H1 (cell line): ENCODE results near the gene KCTD2. TPM values are rescaled to one million over a fixed set of nuclear protein-coding genes. Genes with fewer than 3 reads are reported as not detected.

Experiments used
- CTCF ChIA-PET: fragments of 300-600 bp; sonication (Branson Sonifier 250); formaldehyde crosslinking; loops from one replicate; lab custom pipeline; 2021; ENCODE audit not compliant: partially characterized antibody; lab: Charles Lee
- POLR2A ChIA-PET: fragments of 300-600 bp; sonication (Branson Sonifier 250); formaldehyde crosslinking; loops from one replicate; lab custom pipeline; 2021; ENCODE audit warnings: inconsistent platforms; ENCODE audit not compliant: partially characterized antibody; lab: Charles Lee
- DNase-seq, 2 experiments: peaks; one replicate each; pipeline versions ENCODE4 v3.0.0 to v3.0.0-alpha.2; 2010 to 2022; ENCODE audit warnings: low spot score in 2 of 2, low read depth in 1 of 2, mixed read lengths in 1 of 2
- FAIRE-seq: peaks from 2 replicates; lab custom pipeline; 2011; peaks lifted over from hg19 to GRCh38; lab: Jason Lieb, UNC
- H2AFZ ChIP-seq: 2 replicates; pipeline ENCODE4 v1.8.1; 2012; ENCODE audit warnings: low read length, inconsistent platforms
- H2AK5ac ChIP-seq: 2 replicates; pipeline ENCODE4 v1.6.1; 2013; ENCODE audit warnings: low read depth, low read length
- H2BK120ac ChIP-seq: replicated peaks from 2 replicates; pipeline ENCODE3; 2013; ENCODE audit warnings: low read depth, low read length, inconsistent platforms
- H2BK12ac ChIP-seq: 2 replicates; pipeline ENCODE4 v1.6.1; 2013; ENCODE audit warnings: low read depth, low read length
- H2BK15ac ChIP-seq: 2 replicates; pipeline ENCODE4 v1.6.1; 2013; ENCODE audit warnings: low read length
- H2BK20ac ChIP-seq: 2 replicates; pipeline ENCODE4 v1.6.1; 2013; ENCODE audit warnings: low read length
- H2BK5ac ChIP-seq: 2 replicates; pipeline ENCODE4 v1.6.1; 2013; ENCODE audit warnings: low read depth, low read length
- H3K14ac ChIP-seq: 2 replicates; pipeline ENCODE4 v1.6.1; 2013; ENCODE audit warnings: inconsistent platforms; ENCODE audit not compliant: insufficient read length
- H3K18ac ChIP-seq: 2 replicates; pipeline ENCODE4 v1.6.1; 2013; ENCODE audit warnings: low read length; ENCODE audit errors: extremely low read depth
- H3K23ac ChIP-seq: 2 replicates; pipeline ENCODE4 v1.6.1; 2013; ENCODE audit warnings: inconsistent platforms; ENCODE audit not compliant: insufficient read length
- H3K23me2 ChIP-seq: 2 replicates; pipeline ENCODE4 v1.6.1; 2013; ENCODE audit warnings: low read depth, low read length
- H3K27ac ChIP-seq: 2 replicates; pipeline ENCODE4 v1.6.1; 2011; ENCODE audit warnings: low read depth, low read length, inconsistent platforms
- H3K27me3 ChIP-seq, 4 experiments: replicated peaks in 1 of 4; 1 replicate in 1 of 4; 2 replicates in 3 of 4; pipeline versions ENCODE4 v1.6.1 to v1.8.1; 2011 to 2013; ENCODE audit warnings: low read length in 3 of 4, mild to moderate bottlenecking in 3 of 4, inconsistent platforms in 2 of 4, mixed read lengths in 2 of 4, moderate library complexity in 1 of 4; ENCODE audit not compliant: control insufficient read depth in 3 of 4, insufficient read depth in 3 of 4; ENCODE audit errors: extremely low read depth in 1 of 4
- H3K36me3 ChIP-seq, 4 experiments: 2 replicates each; pipeline versions ENCODE4 v1.6.1 to v1.8.1; 2011 to 2013; ENCODE audit warnings: mild to moderate bottlenecking in 4 of 4, low read length in 3 of 4, moderate library complexity in 2 of 4, control low read depth in 1 of 4, inconsistent platforms in 1 of 4; ENCODE audit not compliant: insufficient read depth in 4 of 4, control insufficient read depth in 2 of 4
- H3K4ac ChIP-seq: replicated peaks from 2 replicates; pipeline ENCODE3; 2013; ENCODE audit warnings: low read length, low read depth, mixed read lengths, inconsistent platforms; ENCODE audit not compliant: insufficient read length
- H3K4me1 ChIP-seq, 4 experiments: replicated peaks in 1 of 4; 1 replicate in 1 of 4; 2 replicates in 3 of 4; pipeline versions ENCODE4 v1.6.1 to v1.8.1; 2011 to 2013; ENCODE audit warnings: low read length in 3 of 4, inconsistent platforms in 2 of 4, mixed read lengths in 1 of 4; ENCODE audit not compliant: insufficient read depth in 4 of 4, control insufficient read depth in 3 of 4
- H3K4me2 ChIP-seq, 2 experiments: 2 replicates each; pipeline versions ENCODE4 v1.6.1 to v1.8.1; 2011 to 2013; ENCODE audit warnings: low read depth in 2 of 2, low read length in 2 of 2, control low read depth in 1 of 2, inconsistent platforms in 1 of 2, mild to moderate bottlenecking in 1 of 2; ENCODE audit not compliant: insufficient read depth in 1 of 2
- H3K4me3 ChIP-seq, 4 experiments: fragments of 200-600, 300-600 bp in 1 of 4; sonication (generic), shearing (Covaris generic), sonication (Bioruptor Twin) in 1 of 4; 2 replicates each; pipeline versions ENCODE4 v1.5.1 to v1.8.1; 2011 to 2016; ENCODE audit warnings: low read length in 4 of 4, low read depth in 3 of 4, control low read depth in 2 of 4, inconsistent platforms in 2 of 4, mild to moderate bottlenecking in 2 of 4, mixed read lengths in 1 of 4, moderate library complexity in 1 of 4; ENCODE audit not compliant: insufficient read depth in 2 of 4; ENCODE audit errors: extremely low read depth in 1 of 4
- H3K56ac ChIP-seq: replicated peaks from 2 replicates; pipeline ENCODE3; 2013; ENCODE audit warnings: low read depth, mild to moderate bottlenecking, mixed read lengths, low read length, inconsistent platforms; ENCODE audit not compliant: insufficient read length
- H3K79me1 ChIP-seq: 2 replicates; pipeline ENCODE4 v1.6.1; 2013; ENCODE audit warnings: low read depth, low read length, control low read depth
- H3K79me2 ChIP-seq, 2 experiments: 2 replicates each; pipeline versions ENCODE4 v1.6.1 to v1.8.1; 2012 to 2013; ENCODE audit warnings: low read length in 2 of 2, mild to moderate bottlenecking in 2 of 2, inconsistent platforms in 1 of 2; ENCODE audit not compliant: insufficient read depth in 2 of 2, control insufficient read depth in 1 of 2
- H3K9ac ChIP-seq, 4 experiments: replicated peaks in 1 of 4; 1 replicate in 1 of 4; 2 replicates in 3 of 4; pipeline versions ENCODE4 v1.6.1 to v1.8.1; 2011 to 2013; ENCODE audit warnings: low read depth in 3 of 4, low read length in 3 of 4, control low read depth in 2 of 4, mild to moderate bottlenecking in 2 of 4, moderate library complexity in 2 of 4, inconsistent platforms in 1 of 4; ENCODE audit errors: extremely low read depth in 1 of 4
- H3K9me3 ChIP-seq, 2 experiments: 2 replicates each; pipeline versions ENCODE4 v1.6.1 to v1.8.1; 2012 to 2013; ENCODE audit warnings: mild to moderate bottlenecking in 2 of 2, moderate library complexity in 2 of 2, control low read depth in 1 of 2, inconsistent platforms in 1 of 2, low read depth in 1 of 2, low read length in 1 of 2, mixed read lengths in 1 of 2; ENCODE audit not compliant: insufficient read depth in 2 of 2
- H4K20me1 ChIP-seq, 2 experiments: replicated peaks in 1 of 2; 2 replicates each; pipeline versions ENCODE3 to v1.8.1; 2011 to 2013; ENCODE audit warnings: inconsistent platforms in 2 of 2, low read length in 2 of 2, mild to moderate bottlenecking in 1 of 2; ENCODE audit not compliant: insufficient read depth in 2 of 2, control insufficient read depth in 1 of 2
- H4K5ac ChIP-seq: 2 replicates; pipeline ENCODE4 v1.6.1; 2013; ENCODE audit warnings: low read length, low read depth, mixed read lengths, inconsistent platforms; ENCODE audit not compliant: insufficient read length
- H4K8ac ChIP-seq: 2 replicates; pipeline ENCODE4 v1.8.0; 2013; ENCODE audit warnings: mild to moderate bottlenecking, moderate library complexity, low read length, inconsistent platforms; ENCODE audit not compliant: insufficient read depth; ENCODE audit errors: extremely low read depth
- H4K91ac ChIP-seq: replicated peaks from 2 replicates; pipeline ENCODE3; 2013; ENCODE audit warnings: low read length, mixed read lengths, inconsistent platforms; ENCODE audit not compliant: insufficient read length
- KDM4A ChIP-seq: IDR thresholded peaks from one replicate; pipeline ENCODE4 v1.7.1; 2012; ENCODE audit warnings: low read depth, mild to moderate bottlenecking, moderate library complexity, low read length, inconsistent platforms; ENCODE audit not compliant: severe bottlenecking
- POLR2A ChIP-seq, 2 experiments: IDR thresholded peaks; 1 replicate in 1 of 2; 2 replicates in 1 of 2; pipeline ENCODE4 v1.6.1; 2011; ENCODE audit warnings: low read depth in 2 of 2, low read length in 2 of 2, mild to moderate bottlenecking in 2 of 2; ENCODE audit errors: control extremely low read depth in 1 of 2
- WGBS, 2 experiments: shearing (Covaris generic) in 1 of 2; methylation state at CpG; one replicate each; pipeline versions ENCODE4 v1.1.6 to v1.1.7; 2013 to 2015; ENCODE audit warnings: low lambda C conversion rate in 2 of 2, mixed read lengths in 2 of 2, inconsistent platforms in 1 of 2, low coverage in 1 of 2, missing lambda C conversion rate in 1 of 2; ENCODE audit not compliant: insufficient replicate concordance in 2 of 2, insufficient coverage in 1 of 2, insufficient read length in 1 of 2; ENCODE audit errors: extremely low coverage in 1 of 2, missing lambda C conversion rate in 1 of 2; 5-methylcytosine and 5-hydroxymethylcytosine counted together
- polyA plus RNA-seq, 7 experiments: library from polyadenylated mRNA; depleted of rRNA in 3 of 7; stranded (reverse) in 5 of 7; unstranded in 2 of 7; fragments of >200 nt in 5 of 7; fragments of 200-250 nt in 2 of 7; gene quantifications; 1 replicate in 5 of 7; 2 replicates in 1 of 7; 4 replicates in 1 of 7; pipeline versions ENCODE4 v1.2.1 to v1.2.3, GENCODE V29; 2011 to 2013; ENCODE audit warnings: missing spikeins in 2 of 7, mixed read lengths in 2 of 7
- total RNA-seq: library from RNA; stranded (reverse); fragmentation: NEBNext Ultra II Directional; extraction: Animal tissue kit (Norgen Biotek cat#: 25700); gene quantifications from 2 replicates; pipeline ENCODE4 v1.2.1, GENCODE V29; 2021

Gene KCTD2
- total and polyA plus RNA-seq, 2 of the 8 experiments (the other 6 are each of a cell fraction or from before 2014, with no cell fraction given): 33.7 to 36.8 TPM

DNA sequence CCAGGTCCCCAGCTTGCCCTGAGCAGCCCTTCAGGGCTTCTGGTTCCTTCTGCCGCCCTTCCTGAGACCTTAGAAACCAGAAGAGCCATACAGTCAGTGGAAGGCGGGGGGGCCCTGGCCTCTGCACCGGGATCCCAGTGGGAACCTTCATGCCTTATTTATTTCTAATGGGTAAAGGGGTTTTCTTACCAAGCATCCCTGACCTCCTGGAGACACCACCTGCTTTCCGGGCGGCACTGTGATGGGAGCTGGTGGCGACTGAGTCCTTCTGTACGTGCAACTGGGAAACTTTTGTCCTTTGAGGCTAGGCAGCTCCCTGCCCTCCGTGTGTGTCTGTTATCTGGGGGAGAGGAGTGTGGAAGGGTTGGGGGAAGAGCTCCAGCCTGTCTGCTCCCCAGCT, 41.7 kb upstream of the KCTD2 start:
- 97% methylated on average over 7 of the region's 8 CpGs; no CpG with 5 or more reads in 1 of the 2 experiments for WGBS, 2 experiments
- peaks cover 4 to 28% (median 19%) of the 10 kb centered on the region in 4 experiments; a peak in 5 of 8 replicates for H3K36me3 ChIP-seq
- no peak overlapping the region for H3K18ac ChIP-seq
- H2BK12ac ChIP-seq: no peak overlapping the region
- no peak overlapping the region for H3K27ac ChIP-seq
- H3K4ac ChIP-seq: no peak overlapping the region
- POLR2A ChIA-PET: interaction anchor here (1.1 to 3.2 kb wide), 2 partner anchors 8 to 10 kb away, joined by 3 to 27 read pairs; partner anchors contain the start of gene MRPL58
- no peak for DNase-seq
- H2AFZ ChIP-seq: no peak overlapping the region
- H3K9ac ChIP-seq: no peak overlapping the region
- no peaks in the 10 kb centered on the region for H3K23me2 ChIP-seq
- CTCF ChIA-PET: interaction anchor here (0.9 to 20.3 kb wide), 9 partner anchors 10 to 43 kb away, joined by 3 to 345 read pairs (median 6); partner anchors contain the start of gene CDR2L
- no peaks in the 10 kb centered on the region for H3K4me1 ChIP-seq
- H3K14ac ChIP-seq: no peak overlapping the region
- FAIRE-seq: no peak
- H2BK120ac ChIP-seq: no peak overlapping the region
- no peak overlapping the region for H3K23ac ChIP-seq
- H3K4me2 ChIP-seq: no peak overlapping the region
- peaks cover 0 to 4% of the 10 kb centered on the region in 2 experiments for H4K20me1 ChIP-seq
- no peak overlapping the region for H4K5ac ChIP-seq
- H4K8ac ChIP-seq: no peak overlapping the region
- H3K4me3 ChIP-seq: no peak overlapping the region
- H2AK5ac ChIP-seq: no peak overlapping the region
- H2BK15ac ChIP-seq: no peak overlapping the region
- no peak overlapping the region for H2BK5ac ChIP-seq
- H3K79me1 ChIP-seq: no peaks in the 10 kb centered on the region
- H3K56ac ChIP-seq: no peak overlapping the region
- H3K79me2 ChIP-seq: no peaks in the 10 kb centered on the region
- H3K27me3 ChIP-seq: no peaks in the 10 kb centered on the region
- no peak overlapping the region for H4K91ac ChIP-seq
- no peak overlapping the region for H2BK20ac ChIP-seq
- H3K9me3 ChIP-seq: no peaks in the 10 kb centered on the region
- TF ChIP-seq POLR2A (IDR thresholded peaks at IDR 0.05; ENCODE audit: control extremely low read depth in 1 of 2, low read depth in 2 of 2, low read length in 2 of 2) (no peak), KDM4A (no peak)
